ENCODE results near the gene TMEM8B. TPM values are rescaled to one million over a fixed set of nuclear protein-coding genes. Genes with fewer than 3 reads are reported as not detected.
A peak's percentile ranks its signal among the peaks of the same experiment; 100 is the strongest.
"Not testable (repeated sequence)": the region's sequence is repeated elsewhere in the genome, so short reads cannot be mapped to it uniquely, and the experiment has no call there.

TMEM8B gene
- total and polyA plus RNA-seq, 5 donors from 2014 or later: 0.21 to 3.3 (median 1.4) TPM

- Histone ChIP-seq H3K4me1 (ENCODE audit: control insufficient read depth, insufficient read depth, low read length, poor library complexity, severe bottlenecking) (no peaks in the 10 kb centered on the region), H3K36me3 (ENCODE audit: control insufficient read depth, insufficient read depth, low read length) (no peaks in the 10 kb centered on the region), H3K27me3 (ENCODE audit: control insufficient read depth, insufficient read depth, low read length) (peaks cover 11% of the 10 kb centered on the region), H3K4me3 (ENCODE audit: low read depth, low read length) (no peak overlapping the region), H3K27ac (ENCODE audit: insufficient read depth, low read length, poor library complexity, severe bottlenecking) (no peak overlapping the region), H3K9me3 (ENCODE audit: control insufficient read depth in 2 of 2, low read length in 2 of 2) (peaks cover 3 to 8% of the 10 kb centered on the region in 2 experiments)
- peaks cover 0 to 9% (median 3%) of the 10 kb centered on the region in 7 donors for H3K9me3 Mint-ChIP-seq
- no peak overlapping the region for H3K27ac Mint-ChIP-seq
- H3K4me3 Mint-ChIP-seq: no peak overlapping the region
- H3K4me1 Mint-ChIP-seq: peaks cover 0 to 6% (median 0%) of the 10 kb centered on the region in 4 donors
- no peak for DNase-seq
- H3K36me3 Mint-ChIP-seq: no peaks in the 10 kb centered on the region
- peaks cover 25% of the 10 kb centered on the region for H3K27me3 Mint-ChIP-seq
- ATAC-seq (ENCODE audit: low read depth in 2 of 2): no peak
Measured at GRCh38 chr9:35872505-35872904, 43.5 kb downstream of the TMEM8B start.

GRCh38 chr9:35882263-35882848 lies 53.3 kb downstream of the TMEM8B start:
- ATAC-seq (ENCODE audit: low read depth in 2 of 2): no peak
- Mint-ChIP-seq H3K27ac (no peak overlapping the region), H3K4me1 (peaks cover 0 to 9% (median 0%) of the 10 kb centered on the region in 4 donors), H3K9me3 (peaks cover 0 to 8% (median 4%) of the 10 kb centered on the region in 7 donors), H3K4me3 (no peak overlapping the region), H3K27me3 (peaks cover 62% of the 10 kb centered on the region), H3K36me3 (no peaks in the 10 kb centered on the region)
- Histone ChIP-seq H3K27ac (ENCODE audit: insufficient read depth, low read length, poor library complexity, severe bottlenecking) (no peak overlapping the region), H3K4me3 (ENCODE audit: low read depth, low read length) (no peak overlapping the region), H3K4me1 (ENCODE audit: control insufficient read depth, insufficient read depth, low read length, poor library complexity, severe bottlenecking) (no peaks in the 10 kb centered on the region), H3K36me3 (ENCODE audit: control insufficient read depth, insufficient read depth, low read length) (no peaks in the 10 kb centered on the region), H3K27me3 (ENCODE audit: control insufficient read depth, insufficient read depth, low read length) (peaks cover 9% of the 10 kb centered on the region), H3K9me3 (ENCODE audit: control insufficient read depth in 2 of 2, low read length in 2 of 2) (peaks cover 7% of the 10 kb centered on the region in 2 experiments)
- DNase-seq: peak; percentile 67 to 75 (median 70)

GRCh38 chr9:35882996-35883395 lies 54.0 kb downstream of the TMEM8B start:
- DNase-seq (no peak), ATAC-seq (ENCODE audit: low read depth in 2 of 2) (no peak)
- Mint-ChIP-seq H3K9me3 (peaks cover 0 to 2% (median 0%) of the 10 kb centered on the region in 7 donors), H3K36me3 (no peaks in the 10 kb centered on the region), H3K4me1 (peaks cover 0 to 9% (median 0%) of the 10 kb centered on the region in 4 donors), H3K27ac (no peak overlapping the region), H3K27me3 (peaks cover 62% of the 10 kb centered on the region), H3K4me3 (peak overlapping the region in 1 of 4 donors; percentile 58)
- peaks cover under 1% of the 10 kb centered on the region in 2 experiments for H3K9me3 ChIP-seq (ENCODE audit: control insufficient read depth in 2 of 2, low read length in 2 of 2)
- H3K4me3 ChIP-seq (ENCODE audit: low read depth, low read length): no peak overlapping the region
- no peaks in the 10 kb centered on the region for H3K4me1 ChIP-seq (ENCODE audit: control insufficient read depth, insufficient read depth, low read length, poor library complexity, severe bottlenecking)
- peaks cover 4% of the 10 kb centered on the region for H3K27me3 ChIP-seq (ENCODE audit: control insufficient read depth, insufficient read depth, low read length)
- no peak overlapping the region for H3K27ac ChIP-seq (ENCODE audit: insufficient read depth, low read length, poor library complexity, severe bottlenecking)
- no peaks in the 10 kb centered on the region for H3K36me3 ChIP-seq (ENCODE audit: control insufficient read depth, insufficient read depth, low read length)

- H3K4me1 Mint-ChIP-seq; ATAC-seq (ENCODE audit: low read depth in 2 of 2); H3K4me3 ChIP-seq (ENCODE audit: low read depth, low read length); H3K27ac Mint-ChIP-seq; DNase-seq; H3K27ac ChIP-seq (ENCODE audit: insufficient read depth, low read length, poor library complexity, severe bottlenecking); H3K36me3 ChIP-seq (ENCODE audit: control insufficient read depth, insufficient read depth, low read length); H3K9me3 ChIP-seq (ENCODE audit: control insufficient read depth in 2 of 2, low read length in 2 of 2); H3K9me3 Mint-ChIP-seq; H3K4me1 ChIP-seq (ENCODE audit: control insufficient read depth, insufficient read depth, low read length, poor library complexity, severe bottlenecking); H3K36me3 Mint-ChIP-seq; H3K4me3 Mint-ChIP-seq; H3K27me3 ChIP-seq (ENCODE audit: control insufficient read depth, insufficient read depth, low read length): not testable (repeated sequence)
- peaks cover 56% of the 10 kb centered on the region for H3K27me3 Mint-ChIP-seq
Measured at GRCh38 chr9:35884908-35885307, 55.9 kb downstream of the TMEM8B start.

- DNase-seq (no peak), ATAC-seq (ENCODE audit: low read depth in 2 of 2) (no peak)
- peaks cover 29% of the 10 kb centered on the region for H3K27me3 ChIP-seq (ENCODE audit: control insufficient read depth, insufficient read depth, low read length)
- H3K4me3 ChIP-seq (ENCODE audit: low read depth, low read length): no peak overlapping the region
- peaks cover 0 to 1% (median 0%) of the 10 kb centered on the region in 7 donors for H3K9me3 Mint-ChIP-seq
- H3K27ac ChIP-seq (ENCODE audit: insufficient read depth, low read length, poor library complexity, severe bottlenecking): no peak overlapping the region
- no peaks in the 10 kb centered on the region for H3K4me1 ChIP-seq (ENCODE audit: control insufficient read depth, insufficient read depth, low read length, poor library complexity, severe bottlenecking)
- no peaks in the 10 kb centered on the region for H3K36me3 Mint-ChIP-seq
- H3K27me3 Mint-ChIP-seq: peaks cover 63% of the 10 kb centered on the region
- H3K9me3 ChIP-seq (ENCODE audit: control insufficient read depth in 2 of 2, low read length in 2 of 2): no peaks in the 10 kb centered on the region
- no peak overlapping the region for H3K27ac Mint-ChIP-seq
- H3K4me3 Mint-ChIP-seq: no peak overlapping the region
- H3K36me3 ChIP-seq (ENCODE audit: control insufficient read depth, insufficient read depth, low read length): no peaks in the 10 kb centered on the region
- H3K4me1 Mint-ChIP-seq: no peaks in the 10 kb centered on the region
Measured at GRCh38 chr9:35891646-35892045, 62.6 kb downstream of the TMEM8B start.

- Mint-ChIP-seq H3K4me3 (no peak overlapping the region), H3K27ac (no peak overlapping the region), H3K36me3 (no peaks in the 10 kb centered on the region), H3K27me3 (peaks cover 61% of the 10 kb centered on the region), H3K4me1 (no peaks in the 10 kb centered on the region), H3K9me3 (peaks cover 0 to 1% (median 0%) of the 10 kb centered on the region in 7 donors)
- Histone ChIP-seq H3K9me3 (ENCODE audit: control insufficient read depth in 2 of 2, low read length in 2 of 2) (no peaks in the 10 kb centered on the region), H3K27me3 (ENCODE audit: control insufficient read depth, insufficient read depth, low read length) (peaks cover 29% of the 10 kb centered on the region), H3K27ac (ENCODE audit: insufficient read depth, low read length, poor library complexity, severe bottlenecking) (no peak overlapping the region), H3K4me3 (ENCODE audit: low read depth, low read length) (no peak overlapping the region), H3K36me3 (ENCODE audit: control insufficient read depth, insufficient read depth, low read length) (no peaks in the 10 kb centered on the region), H3K4me1 (ENCODE audit: control insufficient read depth, insufficient read depth, low read length, poor library complexity, severe bottlenecking) (no peaks in the 10 kb centered on the region)
- DNase-seq: no peak
- no peak for ATAC-seq (ENCODE audit: low read depth in 2 of 2)
Measured at GRCh38 chr9:35892051-35892450, 63.0 kb downstream of the TMEM8B start.

- no peak for ATAC-seq (ENCODE audit: low read depth in 2 of 2)
- no peaks in the 10 kb centered on the region for H3K4me1 ChIP-seq (ENCODE audit: control insufficient read depth, insufficient read depth, low read length, poor library complexity, severe bottlenecking)
Measured at GRCh38 chr9:35896570-35896969, 67.5 kb downstream of the TMEM8B start.

More at GRCh38 chr9:35896570-35896969, 67.5 kb downstream of the TMEM8B start:
- Histone ChIP-seq H3K4me3 (ENCODE audit: low read depth, low read length) (no peak overlapping the region), H3K9me3 (ENCODE audit: control insufficient read depth in 2 of 2, low read length in 2 of 2) (no peaks in the 10 kb centered on the region), H3K36me3 (ENCODE audit: control insufficient read depth, insufficient read depth, low read length) (no peaks in the 10 kb centered on the region), H3K27ac (ENCODE audit: insufficient read depth, low read length, poor library complexity, severe bottlenecking) (no peak overlapping the region), H3K27me3 (ENCODE audit: control insufficient read depth, insufficient read depth, low read length) (peaks cover 36% of the 10 kb centered on the region)
- Mint-ChIP-seq H3K9me3 (peaks cover 0 to 1% (median 0%) of the 10 kb centered on the region in 7 donors), H3K27me3 (peaks cover 64% of the 10 kb centered on the region), H3K27ac (no peak overlapping the region), H3K36me3 (no peaks in the 10 kb centered on the region), H3K4me3 (no peak overlapping the region), H3K4me1 (no peaks in the 10 kb centered on the region)
- DNase-seq: no peak

Measured in CD4-positive, CD25-positive, alpha-beta regulatory T cell (primary cell).